Nephron progenitor cell (in vitro differentiated cells): ENCODE data around the gene CYP1B1.
A peak's percentile ranks its signal among the peaks of the same experiment; 100 is the strongest.

Source experiments
- DNase-seq: peaks from one replicate; pipeline ENCODE4 v3.0.0; 2021
- H3K27ac Mint-ChIP-seq: 2 replicates; pipeline ENCODE4 v1.8.0; 2021; ENCODE audit warnings: mild to moderate bottlenecking, moderate library complexity, mixed read lengths
- H3K27me3 Mint-ChIP-seq: 2 replicates; pipeline ENCODE4 v1.8.0; 2021; ENCODE audit warnings: mild to moderate bottlenecking, low read depth, mixed read lengths; ENCODE audit not compliant: poor library complexity
- H3K36me3 Mint-ChIP-seq: 2 replicates; pipeline ENCODE4 v1.8.0; 2021; ENCODE audit warnings: low read depth, mixed read lengths
- H3K4me1 Mint-ChIP-seq: 2 replicates; pipeline ENCODE4 v1.8.0; 2021; ENCODE audit warnings: mixed read lengths
- H3K4me3 Mint-ChIP-seq: 2 replicates; pipeline ENCODE4 v1.8.0; 2021; ENCODE audit warnings: mild to moderate bottlenecking, moderate library complexity, mixed read lengths
- H3K9me3 Mint-ChIP-seq: 2 replicates; pipeline ENCODE4 v1.8.0; 2021; ENCODE audit warnings: mild to moderate bottlenecking, moderate library complexity, mixed read lengths
- CTCF ChIP-seq: fragments of 200-600 bp; sonication (generic); IDR thresholded peaks from 2 replicates; pipeline ENCODE4 v1.5.0; 2021; ENCODE audit warnings: antibody characterized with exemption

CYP1B1 gene

DNA sequence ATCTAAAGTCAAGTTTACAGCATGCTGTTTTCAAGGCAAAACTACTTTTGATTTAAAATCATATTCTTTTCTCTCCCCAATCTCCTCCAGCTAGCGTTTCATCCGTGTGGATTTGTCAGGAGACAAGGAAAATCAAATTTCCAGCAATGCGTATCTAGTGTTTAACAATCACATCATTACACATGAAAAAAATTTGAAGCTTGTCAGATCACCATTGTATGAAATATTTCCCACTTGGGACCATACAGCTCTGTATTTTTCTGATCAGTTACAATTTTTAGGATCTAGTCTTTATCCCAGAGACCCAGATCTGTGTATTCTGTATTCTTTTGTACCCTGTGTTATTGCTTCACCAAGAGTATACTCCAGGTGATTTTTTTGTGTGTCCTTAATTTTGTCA is 28.6 kb upstream of the CYP1B1 start:
- H3K4me3 Mint-ChIP-seq = no peak overlapping the region
- H3K36me3 Mint-ChIP-seq = peaks cover 13% of the 10 kb centered on the region
- no peak overlapping the region for H3K27ac Mint-ChIP-seq
- H3K27me3 Mint-ChIP-seq = peaks cover 5% of the 10 kb centered on the region
- no peak for TF ChIP-seq CTCF
- peaks cover 30% of the 10 kb centered on the region for H3K9me3 Mint-ChIP-seq
- H3K4me1 Mint-ChIP-seq = peaks cover 59% of the 10 kb centered on the region
- no peak for DNase-seq

DNA sequence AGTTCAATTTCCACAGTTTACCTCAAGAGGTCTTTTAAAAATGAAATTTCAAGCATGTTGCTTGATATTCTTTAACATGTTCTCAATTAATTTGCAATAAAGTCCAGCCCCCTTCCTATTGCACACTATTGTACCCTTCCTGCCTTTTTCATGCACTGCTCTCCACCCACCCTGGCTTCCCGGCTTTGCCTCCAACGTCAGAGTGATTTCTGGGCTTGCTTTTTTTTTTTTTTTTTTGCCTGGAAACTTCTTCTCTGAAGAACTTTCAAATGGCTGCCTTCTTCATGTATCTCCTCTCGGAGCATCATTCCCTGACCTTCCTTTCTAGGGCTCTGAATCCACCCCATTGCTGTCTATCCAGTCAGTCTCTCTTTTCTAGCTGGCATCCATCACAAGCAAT is 24.4 kb upstream of the CYP1B1 start:
- H3K27me3 Mint-ChIP-seq = peaks cover 22% of the 10 kb centered on the region
- no peak for DNase-seq
- peak overlapping the region; percentile 39 for H3K4me3 Mint-ChIP-seq
- peak overlapping the region; percentile 19 for H3K27ac Mint-ChIP-seq
- H3K9me3 Mint-ChIP-seq = peaks cover 28% of the 10 kb centered on the region
- no peak for TF ChIP-seq CTCF
- H3K36me3 Mint-ChIP-seq = peaks cover 13% of the 10 kb centered on the region
- peaks cover 62% of the 10 kb centered on the region for H3K4me1 Mint-ChIP-seq

- H3K27me3 Mint-ChIP-seq = peaks cover 22% of the 10 kb centered on the region
Observed at GRCh38 chr2:38099099-38100028, 23.4 kb upstream of the CYP1B1 start.

GRCh38 chr2:38098421-38099098 is 22.6 kb upstream of the CYP1B1 start:
- H3K27ac Mint-ChIP-seq = no peak overlapping the region
- peak overlapping the region; percentile 22 for H3K4me3 Mint-ChIP-seq
- H3K27me3 Mint-ChIP-seq = peaks cover 22% of the 10 kb centered on the region
- no peak for DNase-seq
- TF ChIP-seq CTCF = no peak
- H3K4me1 Mint-ChIP-seq = peaks cover 59% of the 10 kb centered on the region
- H3K36me3 Mint-ChIP-seq = peaks cover 5% of the 10 kb centered on the region
- H3K9me3 Mint-ChIP-seq = peaks cover 12% of the 10 kb centered on the region

More at GRCh38 chr2:38099099-38100028, 23.4 kb upstream of the CYP1B1 start:
- TF ChIP-seq CTCF = no peak
- Mint-ChIP-seq H3K9me3 (peaks cover 18% of the 10 kb centered on the region), H3K4me3 (peak overlapping the region; percentile 22), H3K36me3 (peaks cover 6% of the 10 kb centered on the region), H3K27ac (no peak overlapping the region), H3K4me1 (peaks cover 59% of the 10 kb centered on the region)
- DNase-seq = no peak

GRCh38 chr2:38097988-38098385 is 22.0 kb upstream of the CYP1B1 start:
- Mint-ChIP-seq H3K27me3 (peaks cover 22% of the 10 kb centered on the region), H3K27ac (no peak overlapping the region), H3K9me3 (peaks cover 7% of the 10 kb centered on the region), H3K4me3 (peak overlapping the region; percentile 22), H3K36me3 (no peaks in the 10 kb centered on the region), H3K4me1 (peaks cover 63% of the 10 kb centered on the region)
- no peak for TF ChIP-seq CTCF
- DNase-seq = no peak
